SK-N-SH (cell line): ENCODE data around the gene PPHLN1.

ENCODE experiments used
- CTCF ChIP-seq: fragments of 200-600 bp; sonication (generic); IDR thresholded peaks from 2 replicates; pipeline ENCODE4 v1.6.1; 2017; ENCODE audit warnings: antibody characterized with exemption, mild to moderate bottlenecking, moderate library complexity
- EP300 ChIP-seq, 2 experiments: IDR thresholded peaks; 2 replicates each; pipeline versions ENCODE4 v1.4.0 to v1.6.1; 2012; ENCODE audit warnings: borderline replicate concordance in 1 of 2, low read depth in 1 of 2, low read length in 1 of 2
- EZH2phosphoT487 ChIP-seq: fragments of 200-600 bp; sonication (generic); IDR thresholded peaks from 2 replicates; pipeline ENCODE4 v1.6.1; 2017; ENCODE audit warnings: low read depth, mixed run types, mild to moderate bottlenecking, antibody characterized with exemption, moderate library complexity, borderline replicate concordance
- FOXM1 ChIP-seq: IDR thresholded peaks from 2 replicates; pipeline ENCODE4 v1.4.0; 2012; ENCODE audit warnings: low read depth, mild to moderate bottlenecking
- JUND ChIP-seq: IDR thresholded peaks from 2 replicates; pipeline ENCODE4 v1.4.0; 2012
- MXI1 ChIP-seq: IDR thresholded peaks from 2 replicates; pipeline ENCODE4 v1.6.1; 2012; ENCODE audit warnings: mild to moderate bottlenecking, low read depth, low read length, improper control_type of control experiment
- NRF1 ChIP-seq: IDR thresholded peaks from 2 replicates; pipeline ENCODE4 v1.6.1; 2012; ENCODE audit warnings: low read depth, mild to moderate bottlenecking, low read length
- POLR2AphosphoS5 ChIP-seq: IDR thresholded peaks from 2 replicates; pipeline ENCODE4 v1.6.1; 2012; ENCODE audit warnings: low read depth, low read length
- SMC3 ChIP-seq: IDR thresholded peaks from 2 replicates; pipeline ENCODE4 v1.6.1; 2012; ENCODE audit warnings: low read depth, low read length, improper control_type of control experiment
- USF2 ChIP-seq: fragments of 150-350 bp; IDR thresholded peaks from 2 replicates; pipeline ENCODE4 v1.6.1; 2017; ENCODE audit warnings: antibody characterized with exemption, low read length, low read depth, borderline replicate concordance

DNA sequence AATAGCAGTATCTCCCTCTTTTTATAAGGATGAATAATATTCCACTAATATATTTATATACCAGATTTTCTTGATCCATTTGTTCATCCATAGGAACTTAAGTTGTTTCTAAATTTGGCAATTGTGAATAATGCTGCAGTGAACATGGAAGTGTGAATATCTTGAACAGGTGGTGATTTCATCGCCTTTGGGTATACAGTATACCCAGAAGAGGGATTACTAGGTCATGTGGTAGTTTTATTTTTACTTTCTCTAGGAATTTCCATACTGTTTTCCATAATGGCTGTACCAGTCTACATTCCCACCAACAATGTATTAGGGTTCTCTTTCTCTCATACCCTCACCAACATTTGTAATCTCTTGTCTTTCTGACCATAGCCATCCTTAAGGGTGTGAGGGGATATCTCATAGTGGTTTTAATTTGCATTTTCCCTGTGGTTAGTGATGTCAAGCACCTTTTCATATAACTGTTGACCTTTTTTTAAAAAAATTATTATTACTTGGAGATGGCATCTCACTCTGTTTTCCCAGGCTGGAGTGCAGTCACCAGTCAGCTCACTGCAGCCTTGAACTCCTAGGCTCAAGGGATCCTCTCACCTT is 20.5 kb downstream of the PPHLN1 start:
- TF ChIP-seq EZH2phosphoT487 (no peak), SMC3 (no peak), POLR2AphosphoS5 (no peak), JUND (no peak), MXI1 (no peak), USF2 (no peak), EP300 (IDR thresholded peaks at IDR 0.05; ENCODE audit: borderline replicate concordance in 1 of 2, low read depth in 1 of 2, low read length in 1 of 2) (no peak), NRF1 (no peak), CTCF (no peak), FOXM1 (no peak)
